ENCODE measurements around the gene SSX2IP.

DNA sequence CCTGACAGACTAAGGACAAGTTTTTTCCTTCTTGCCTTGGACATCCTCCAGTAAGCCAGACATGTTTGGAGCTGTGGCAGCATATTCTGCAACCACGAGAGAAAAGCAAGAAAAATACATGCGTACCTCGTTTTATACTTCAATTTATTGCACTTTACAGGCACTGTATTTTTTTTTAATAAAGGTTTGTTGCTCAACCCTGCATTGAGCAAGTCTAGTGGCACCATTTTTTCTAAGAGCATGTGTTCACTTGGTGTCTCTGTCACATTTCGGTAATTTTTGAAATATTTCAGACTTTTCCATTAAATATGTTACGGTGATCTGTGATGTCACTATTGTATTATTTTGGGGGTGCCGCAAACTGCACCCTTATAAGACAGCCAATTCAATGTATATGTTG is 2.1 kb upstream of the SSX2IP start:
- TF ChIP-seq POLR2A (IDR thresholded peaks at IDR 0.05) (no peak), EP300 (IDR thresholded peaks at IDR 0.05) (no peak)
- TF ChIP-seq, protein P1, sequence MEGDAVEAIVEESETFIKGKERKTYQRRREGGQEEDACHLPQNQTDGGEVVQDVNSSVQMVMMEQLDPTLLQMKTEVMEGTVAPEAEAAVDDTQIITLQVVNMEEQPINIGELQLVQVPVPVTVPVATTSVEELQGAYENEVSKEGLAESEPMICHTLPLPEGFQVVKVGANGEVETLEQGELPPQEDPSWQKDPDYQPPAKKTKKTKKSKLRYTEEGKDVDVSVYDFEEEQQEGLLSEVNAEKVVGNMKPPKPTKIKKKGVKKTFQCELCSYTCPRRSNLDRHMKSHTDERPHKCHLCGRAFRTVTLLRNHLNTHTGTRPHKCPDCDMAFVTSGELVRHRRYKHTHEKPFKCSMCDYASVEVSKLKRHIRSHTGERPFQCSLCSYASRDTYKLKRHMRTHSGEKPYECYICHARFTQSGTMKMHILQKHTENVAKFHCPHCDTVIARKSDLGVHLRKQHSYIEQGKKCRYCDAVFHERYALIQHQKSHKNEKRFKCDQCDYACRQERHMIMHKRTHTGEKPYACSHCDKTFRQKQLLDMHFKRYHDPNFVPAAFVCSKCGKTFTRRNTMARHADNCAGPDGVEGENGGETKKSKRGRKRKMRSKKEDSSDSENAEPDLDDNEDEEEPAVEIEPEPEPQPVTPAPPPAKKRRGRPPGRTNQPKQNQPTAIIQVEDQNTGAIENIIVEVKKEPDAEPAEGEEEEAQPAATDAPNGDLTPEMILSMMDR (IDR thresholded peaks at IDR 0.05) = no peak

All from stomach (tissue), 4 donors.